Keratinocyte (primary cell): ENCODE results near the gene ZIC4. TPM values are rescaled to one million over a fixed set of nuclear protein-coding genes. Genes with fewer than 3 reads are reported as not detected.

Experiments
- DNase-seq: peaks from one replicate; pipeline ENCODE4 v3.0.0-alpha.2; 2011; ENCODE audit warnings: low read depth, missing footprints, low spot score
- FAIRE-seq: peaks from 2 replicates; lab custom pipeline; 2011; peaks lifted over from hg19 to GRCh38; lab: Jason Lieb, UNC
- H2AFZ ChIP-seq: 2 replicates; pipeline ENCODE4 v1.6.0; 2012; ENCODE audit warnings: low read length, control low read depth, inconsistent platforms; ENCODE audit not compliant: control insufficient read depth
- H3K27ac ChIP-seq: 2 replicates; pipeline ENCODE4 v1.5.1; 2011; ENCODE audit warnings: low read length; ENCODE audit not compliant: control insufficient read depth, insufficient read depth
- H3K27me3 ChIP-seq: 3 replicates; pipeline ENCODE4 v1.6.0; 2011; ENCODE audit warnings: low read length; ENCODE audit not compliant: control insufficient read depth, insufficient read depth; ENCODE audit errors: extremely low read depth
- H3K36me3 ChIP-seq, 2 experiments: 2 replicates in 1 of 2; 3 replicates in 1 of 2; pipeline ENCODE4 v1.5.1; 2011; ENCODE audit warnings: low read length in 2 of 2, mild to moderate bottlenecking in 1 of 2; ENCODE audit not compliant: control insufficient read depth in 2 of 2, insufficient read depth in 2 of 2; ENCODE audit errors: extremely low read depth in 1 of 2
- H3K4me1 ChIP-seq: 3 replicates; pipeline ENCODE4 v1.5.1; 2011; ENCODE audit warnings: low read length; ENCODE audit not compliant: control insufficient read depth, insufficient read depth; ENCODE audit errors: extremely low read depth
- H3K4me2 ChIP-seq: 3 replicates; pipeline ENCODE4 v1.6.0; 2011; ENCODE audit warnings: low read depth, low read length; ENCODE audit not compliant: control insufficient read depth, insufficient read depth; ENCODE audit errors: extremely low read depth
- H3K4me3 ChIP-seq, 3 experiments: fragments of 200-600 bp in 1 of 3; sonication (generic) in 1 of 3; 2 replicates in 2 of 3; 3 replicates in 1 of 3; pipeline ENCODE4 v1.5.1; 2011 to 2016; ENCODE audit warnings: low read length in 3 of 3, mild to moderate bottlenecking in 3 of 3, control low read depth in 2 of 3, inconsistent platforms in 1 of 3, low read depth in 1 of 3, mixed read lengths in 1 of 3, mixed run types in 1 of 3, moderate library complexity in 1 of 3; ENCODE audit not compliant: control insufficient read depth in 2 of 3, insufficient read depth in 2 of 3; ENCODE audit errors: extremely low read depth in 1 of 3
- H3K79me2 ChIP-seq: 2 replicates; pipeline ENCODE4 v1.6.0; 2012; ENCODE audit warnings: low read length; ENCODE audit not compliant: control insufficient read depth, insufficient read depth
- H3K9ac ChIP-seq: 3 replicates; pipeline ENCODE4 v1.6.0; 2011; ENCODE audit warnings: low read length; ENCODE audit not compliant: control insufficient read depth, insufficient read depth; ENCODE audit errors: extremely low read depth
- H3K9me1 ChIP-seq: 3 replicates; pipeline ENCODE4 v1.6.0; 2011; ENCODE audit warnings: low read length; ENCODE audit not compliant: control insufficient read depth, insufficient read depth; ENCODE audit errors: extremely low read depth
- H3K9me3 ChIP-seq: 2 replicates; pipeline ENCODE4 v1.5.1; 2012; ENCODE audit warnings: low read depth, low read length; ENCODE audit not compliant: control insufficient read depth
- H4K20me1 ChIP-seq: 3 replicates; pipeline ENCODE4 v1.6.0; 2011; ENCODE audit warnings: low read length; ENCODE audit not compliant: control insufficient read depth, insufficient read depth; ENCODE audit errors: extremely low read depth
- CTCF ChIP-seq, 3 experiments: IDR thresholded peaks in 1 of 3; conservative IDR thresholded peaks in 1 of 3; optimal IDR thresholded peaks in 1 of 3; 2 replicates in 2 of 3; 3 replicates in 1 of 3; pipeline versions ENCODE3 to v1.5.1; 2011; ENCODE audit warnings: low read length in 3 of 3, mild to moderate bottlenecking in 3 of 3, moderate library complexity in 2 of 3, control low read depth in 1 of 3, inconsistent platforms in 1 of 3; ENCODE audit not compliant: insufficient read depth in 2 of 3; ENCODE audit errors: extremely low read depth in 1 of 3
- EZH2 ChIP-seq: IDR thresholded peaks from one replicate; pipeline ENCODE4 v1.6.1; 2012; ENCODE audit warnings: inconsistent platforms, mild to moderate bottlenecking, low read length, moderate library complexity
- dilution Hi-C: fragments of 300-500 bp; cut with MboI; formaldehyde crosslinking; loops from one replicate; pipeline ENCODE4 v1.7.0; 2020; ENCODE audit warnings: low sequenced_read_pairs; ENCODE audit not compliant: extremely low pct_ligation_motif_present
- polyA plus RNA-seq, 5 experiments: library from polyadenylated mRNA; depleted of rRNA in 3 of 5; stranded (reverse) in 3 of 5; stranded (forward) in 1 of 5; unstranded in 1 of 5; fragments of >200 nt; gene quantifications; 1 replicate in 1 of 5; 2 replicates in 3 of 5; 3 replicates in 1 of 5; pipeline versions ENCODE4 v1.2.1 to v1.2.3, GENCODE V29; 2011 to 2012; ENCODE audit warnings: missing spikeins in 2 of 5, low read depth in 1 of 5, low replicate concordance in 1 of 5

ZIC4 gene
- polyA plus RNA-seq, 1 donor (not counting 4 experiments of a cell fraction or from before 2014, with no cell fraction given): not detected

- H3K27ac ChIP-seq: no peak overlapping the region
- peaks cover 9% of the 10 kb centered on the region for H3K9me3 ChIP-seq
- TF ChIP-seq EZH2 (peak; percentile 66), CTCF (optimal IDR thresholded peaks at IDR 0.05 in 1 of 3, IDR thresholded peaks at IDR 0.05 in 1 of 3, conservative IDR thresholded peaks at IDR 0.05 in 1 of 3; ENCODE audit: extremely low read depth in 1 of 3, insufficient read depth in 2 of 3, low read length in 3 of 3) (no peak)
- DNase-seq (no peak), FAIRE-seq (no peak)
- H3K4me3 ChIP-seq: peak overlapping the region in 2 of 3 experiments; percentile 33 to 49
- H3K9ac ChIP-seq: no peak overlapping the region
- H3K4me1 ChIP-seq: peaks cover 4% of the 10 kb centered on the region
- H3K9me1 ChIP-seq: no peaks in the 10 kb centered on the region
- no peaks in the 10 kb centered on the region for H3K36me3 ChIP-seq
- H2AFZ ChIP-seq: no peak overlapping the region
- peaks cover 78% of the 10 kb centered on the region for H3K27me3 ChIP-seq
- H4K20me1 ChIP-seq: no peaks in the 10 kb centered on the region
- peak overlapping the region; percentile 46 for H3K4me2 ChIP-seq
- dilution Hi-C loops: no loop called here
- H3K79me2 ChIP-seq: no peaks in the 10 kb centered on the region
These were observed 6.8 kb upstream of the ZIC4 start for GRCh38 chr3:147412917-147413685.

- Histone ChIP-seq H3K4me1 (peaks cover 4% of the 10 kb centered on the region), H3K4me2 (no peak overlapping the region), H3K79me2 (no peaks in the 10 kb centered on the region), H4K20me1 (no peaks in the 10 kb centered on the region), H3K27me3 (peaks cover 78% of the 10 kb centered on the region), H2AFZ (no peak overlapping the region), H3K9me1 (no peaks in the 10 kb centered on the region), H3K36me3 (no peaks in the 10 kb centered on the region), H3K27ac (no peak overlapping the region), H3K9ac (no peak overlapping the region), H3K9me3 (peaks cover 12% of the 10 kb centered on the region), H3K4me3 (no peak overlapping the region)
- FAIRE-seq: no peak
- no peak for TF ChIP-seq CTCF (optimal IDR thresholded peaks at IDR 0.05 in 1 of 3, IDR thresholded peaks at IDR 0.05 in 1 of 3, conservative IDR thresholded peaks at IDR 0.05 in 1 of 3; ENCODE audit: extremely low read depth in 1 of 3, insufficient read depth in 2 of 3, low read length in 3 of 3)
- peak; percentile 42 for TF ChIP-seq EZH2
- DNase-seq: no peak
- dilution Hi-C loops: no loop called here
These were observed 6.0 kb upstream of the ZIC4 start for GRCh38 chr3:147412261-147412916.
